Endodermal cell (in vitro differentiated cells): Measurements from ENCODE around the gene ARHGDIG. TPM values are rescaled to one million over a fixed set of nuclear protein-coding genes. Genes with fewer than 3 reads are reported as not detected.

Source experiments
- DNase-seq: peaks from one replicate; pipeline ENCODE4 v3.0.0-alpha.2; 2017
- H3K27ac ChIP-seq: 2 replicates; pipeline ENCODE4 v1.5.1; 2013; ENCODE audit warnings: mild to moderate bottlenecking, low read depth, low read length, moderate library complexity
- H3K27me3 ChIP-seq: 2 replicates; pipeline ENCODE4 v1.6.1; 2013; ENCODE audit warnings: mild to moderate bottlenecking, low read length, moderate library complexity; ENCODE audit not compliant: insufficient read depth, control insufficient read depth, poor library complexity, severe bottlenecking
- H3K36me3 ChIP-seq: 2 replicates; pipeline ENCODE4 v1.7.0; 2013; ENCODE audit warnings: mild to moderate bottlenecking, low read length, moderate library complexity; ENCODE audit not compliant: control insufficient read depth, insufficient read depth
- H3K4me1 ChIP-seq: one replicate; pipeline ENCODE4 v1.7.0; 2013; ENCODE audit warnings: low read length; ENCODE audit not compliant: control insufficient read depth, insufficient read depth
- H3K4me3 ChIP-seq: 2 replicates; pipeline ENCODE4 v1.5.1; 2013; ENCODE audit warnings: mild to moderate bottlenecking, low read length, moderate library complexity
- H3K9ac ChIP-seq: 2 replicates; pipeline ENCODE4 v1.6.1; 2013; ENCODE audit warnings: mild to moderate bottlenecking, low read length, moderate library complexity; ENCODE audit not compliant: poor library complexity, severe bottlenecking; ENCODE audit errors: extremely low read depth
- H3K9me3 ChIP-seq: 2 replicates; pipeline ENCODE4 v1.6.1; 2013; ENCODE audit warnings: mild to moderate bottlenecking, low read length, moderate library complexity; ENCODE audit not compliant: control insufficient read depth
- H3K27ac Mint-ChIP-seq: 2 replicates; pipeline ENCODE4 v1.8.0; 2020; ENCODE audit warnings: mixed read lengths
- H3K27me3 Mint-ChIP-seq: 2 replicates; pipeline ENCODE4 v1.8.0; 2021; ENCODE audit warnings: mild to moderate bottlenecking, mixed read lengths; ENCODE audit not compliant: insufficient read depth
- H3K36me3 Mint-ChIP-seq: 2 replicates; pipeline ENCODE4 v1.8.0; 2020; ENCODE audit warnings: low read depth, mixed read lengths
- H3K4me1 Mint-ChIP-seq: 2 replicates; pipeline ENCODE4 v1.8.0; 2020; ENCODE audit warnings: mixed read lengths
- H3K4me3 Mint-ChIP-seq: 2 replicates; pipeline ENCODE4 v1.8.0; 2020; ENCODE audit warnings: mild to moderate bottlenecking, moderate library complexity, mixed read lengths
- H3K9me3 Mint-ChIP-seq: 2 replicates; pipeline ENCODE4 v1.8.0; 2020; ENCODE audit warnings: mild to moderate bottlenecking, mixed read lengths
- CTCF ChIP-seq: fragments of 200-600 bp; sonication (generic); conservative IDR thresholded peaks from 2 replicates; pipeline ENCODE4 v1.5.0; 2021; ENCODE audit warnings: antibody characterized with exemption, mild to moderate bottlenecking
- WGBS, 2 experiments: methylation state at CpG; one replicate each; pipeline versions ENCODE4 v1.1.5 to v1.1.7; 2013; ENCODE audit warnings: missing lambda C conversion rate in 2 of 2, mixed read lengths in 1 of 2; ENCODE audit not compliant: insufficient coverage in 1 of 2, insufficient read length in 1 of 2; 5-methylcytosine and 5-hydroxymethylcytosine counted together
- total RNA-seq, 2 donors: library from RNA; stranded (reverse); fragmentation: NEBNext Ultra II Directional in 1 of 2; extraction: Animal tissue kit (Norgen Biotek cat#: 25700) in 1 of 2; gene quantifications; 2 replicates in 1 of 2; 3 replicates in 1 of 2; pipeline ENCODE4 v1.2.1, GENCODE V29; 2021

The ARHGDIG gene
- total RNA-seq, 2 donors from 2014 or later, result 6.8 to 19.2 TPM

DNA sequence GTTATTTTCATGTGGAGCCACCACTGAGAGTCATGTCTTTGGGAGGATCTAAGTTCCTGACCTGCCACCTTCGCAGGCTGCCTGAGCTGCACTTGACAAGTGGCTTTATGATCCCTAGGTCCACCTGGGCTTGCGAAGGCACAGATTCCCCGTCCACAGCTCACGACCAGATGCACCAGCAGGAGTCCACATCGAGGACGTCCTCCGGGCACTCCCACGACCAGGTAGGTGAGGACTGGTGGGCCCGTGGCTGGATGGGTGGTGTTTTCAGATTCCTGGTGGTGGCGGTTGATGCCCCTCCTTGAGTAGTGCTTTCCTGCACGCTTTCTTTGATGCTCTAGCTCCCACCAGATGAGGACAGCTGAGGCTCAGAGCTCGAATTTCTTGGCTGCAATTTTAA, 31.0 kb upstream of the ARHGDIG start:
- Histone ChIP-seq H3K4me3 (no peak overlapping the region), H3K27me3 (no peaks in the 10 kb centered on the region), H3K9me3 (no peaks in the 10 kb centered on the region), H3K4me1 (no peaks in the 10 kb centered on the region), H3K36me3 (peaks cover 24% of the 10 kb centered on the region), H3K27ac (no peak overlapping the region), H3K9ac (no peak overlapping the region)
- H3K4me3 Mint-ChIP-seq, result no peak overlapping the region
- H3K27me3 Mint-ChIP-seq, result no peaks in the 10 kb centered on the region
- no peak overlapping the region for H3K27ac Mint-ChIP-seq
- peaks cover 28% of the 10 kb centered on the region for H3K36me3 Mint-ChIP-seq
- H3K9me3 Mint-ChIP-seq, result no peaks in the 10 kb centered on the region
- DNase-seq, result no peak
- TF ChIP-seq CTCF, result no peak
- 95 to 97% methylated on average over 7 to 12 of the region's 12 CpGs for WGBS, 2 experiments
- peaks cover 10% of the 10 kb centered on the region for H3K4me1 Mint-ChIP-seq

DNA sequence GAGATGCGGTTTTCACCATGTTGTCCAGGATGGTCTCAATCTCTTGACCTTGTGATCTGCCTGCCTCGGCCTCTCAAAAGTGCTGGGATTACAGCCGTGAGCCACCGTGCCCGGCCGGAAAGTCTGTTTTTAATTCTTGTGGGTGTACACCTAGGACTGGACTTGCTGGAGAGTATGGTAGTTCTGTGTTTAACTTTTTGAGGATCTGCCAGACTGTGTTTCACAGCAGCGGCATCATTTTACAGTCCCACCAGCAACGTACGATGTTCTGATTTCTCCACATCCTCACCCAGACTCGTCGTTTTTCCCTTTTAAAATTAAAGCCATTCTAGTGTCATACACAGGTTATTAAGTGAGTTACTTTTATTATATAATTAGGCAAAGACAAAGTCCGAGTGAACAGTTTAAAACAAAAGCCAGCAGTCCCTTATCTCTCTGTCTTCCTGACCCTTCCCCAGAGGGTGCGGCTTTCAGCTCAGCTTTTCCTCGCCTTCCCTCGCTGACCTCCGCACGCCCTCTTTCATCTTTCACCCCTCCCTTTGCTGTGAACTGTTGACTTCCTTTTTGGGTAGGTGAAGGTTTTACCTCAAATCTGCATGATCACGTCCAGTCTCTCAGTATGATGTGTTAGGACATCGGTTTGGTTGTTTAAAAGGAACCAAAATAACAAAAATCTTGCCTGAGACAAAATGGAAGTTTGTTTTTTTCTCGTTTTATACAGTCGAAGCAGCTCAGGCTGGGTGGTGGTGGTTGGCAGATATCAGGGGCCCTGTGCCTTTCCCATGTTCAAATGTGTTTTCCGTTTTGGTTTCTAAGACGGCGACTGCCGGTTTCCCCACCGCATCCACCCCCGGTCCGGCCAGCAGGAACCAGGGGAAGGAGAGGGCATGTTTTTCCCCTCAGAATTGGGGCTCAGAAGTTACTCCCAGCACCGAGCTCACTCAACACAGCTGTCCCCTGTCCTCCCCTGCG, 27.7 kb upstream of the ARHGDIG start:
- peaks cover 10% of the 10 kb centered on the region for H3K4me1 Mint-ChIP-seq
- H3K36me3 Mint-ChIP-seq, result peaks cover 54% of the 10 kb centered on the region
- Histone ChIP-seq H3K27ac (no peak overlapping the region), H3K27me3 (no peaks in the 10 kb centered on the region), H3K4me1 (no peaks in the 10 kb centered on the region), H3K4me3 (no peak overlapping the region), H3K36me3 (peaks cover 34% of the 10 kb centered on the region), H3K9ac (no peak overlapping the region), H3K9me3 (no peaks in the 10 kb centered on the region)
- H3K9me3 Mint-ChIP-seq, result no peaks in the 10 kb centered on the region
- WGBS, 2 experiments, result 93 to 94% methylated on average over 16 to 28 of the region's 30 CpGs
- H3K4me3 Mint-ChIP-seq, result no peak overlapping the region
- TF ChIP-seq CTCF, result no peak
- DNase-seq, result no peak
- H3K27me3 Mint-ChIP-seq, result no peaks in the 10 kb centered on the region
- H3K27ac Mint-ChIP-seq, result no peak overlapping the region

DNA sequence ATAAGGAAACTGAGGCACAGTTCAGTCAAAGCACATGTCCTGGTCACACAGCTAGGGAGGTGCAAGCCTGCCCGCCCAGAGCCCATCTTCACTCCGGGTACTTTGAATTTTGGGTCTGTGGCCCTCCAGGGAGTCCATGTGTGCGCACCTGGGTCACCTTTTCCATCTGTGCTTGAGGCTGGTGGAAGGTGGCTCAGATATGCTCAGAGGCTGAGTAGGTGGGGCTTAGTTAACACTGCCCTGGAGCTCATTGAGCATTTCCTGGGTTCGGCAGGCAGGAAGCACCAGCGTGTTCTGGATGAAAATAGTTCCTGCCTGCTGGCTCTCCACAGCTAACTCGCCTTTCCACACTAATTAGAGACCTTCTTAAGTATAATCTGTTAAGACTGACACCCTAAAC, 26.6 kb upstream of the ARHGDIG start:
- Mint-ChIP-seq H3K4me3 (no peak overlapping the region), H3K27ac (no peak overlapping the region), H3K27me3 (no peaks in the 10 kb centered on the region), H3K4me1 (peaks cover 10% of the 10 kb centered on the region), H3K9me3 (no peaks in the 10 kb centered on the region), H3K36me3 (peaks cover 53% of the 10 kb centered on the region)
- Histone ChIP-seq H3K4me1 (no peaks in the 10 kb centered on the region), H3K36me3 (peaks cover 34% of the 10 kb centered on the region), H3K27ac (no peak overlapping the region), H3K9ac (no peak overlapping the region), H3K9me3 (no peaks in the 10 kb centered on the region), H3K27me3 (no peaks in the 10 kb centered on the region), H3K4me3 (no peak overlapping the region)
- DNase-seq, result no peak
- 89 to 93% methylated on average over 5 to 6 of the region's 6 CpGs for WGBS, 2 experiments
- TF ChIP-seq CTCF, result no peak
